Measurements from ENCODE around the gene C13orf46.

- TF ChIP-seq MAFK (IDR thresholded peaks at IDR 0.05; ENCODE audit: partially characterized antibody) = no peak
- no peak for TF ChIP-seq KDM1A (IDR thresholded peaks at IDR 0.05; ENCODE audit: low read depth)
- no peak for TF ChIP-seq JUNB (IDR thresholded peaks at IDR 0.05)
- TF ChIP-seq EP300 (IDR thresholded peaks at IDR 0.05) = no peak
- no peak for TF ChIP-seq MAX (IDR thresholded peaks at IDR 0.05)
- TF ChIP-seq NPAS2 (CRISPR knock-in tag; IDR thresholded peaks at IDR 0.05; ENCODE audit: borderline replicate concordance) = no peak
Observed at GRCh38 chr13:113960276-113960948, 13.5 kb downstream of the C13orf46 start.
